GM21529 (cell line): Measurements from ENCODE around the gene MICU2.
A peak's percentile ranks its signal among the peaks of the same experiment; 100 is the strongest.

Source experiments
- ATAC-seq: cut with Tn5 transposase; IDR thresholded peaks from one replicate; pipeline ENCODE4 v1.9.1; 2021; ENCODE audit not compliant: unreplicated experiment

Gene MICU2

DNA sequence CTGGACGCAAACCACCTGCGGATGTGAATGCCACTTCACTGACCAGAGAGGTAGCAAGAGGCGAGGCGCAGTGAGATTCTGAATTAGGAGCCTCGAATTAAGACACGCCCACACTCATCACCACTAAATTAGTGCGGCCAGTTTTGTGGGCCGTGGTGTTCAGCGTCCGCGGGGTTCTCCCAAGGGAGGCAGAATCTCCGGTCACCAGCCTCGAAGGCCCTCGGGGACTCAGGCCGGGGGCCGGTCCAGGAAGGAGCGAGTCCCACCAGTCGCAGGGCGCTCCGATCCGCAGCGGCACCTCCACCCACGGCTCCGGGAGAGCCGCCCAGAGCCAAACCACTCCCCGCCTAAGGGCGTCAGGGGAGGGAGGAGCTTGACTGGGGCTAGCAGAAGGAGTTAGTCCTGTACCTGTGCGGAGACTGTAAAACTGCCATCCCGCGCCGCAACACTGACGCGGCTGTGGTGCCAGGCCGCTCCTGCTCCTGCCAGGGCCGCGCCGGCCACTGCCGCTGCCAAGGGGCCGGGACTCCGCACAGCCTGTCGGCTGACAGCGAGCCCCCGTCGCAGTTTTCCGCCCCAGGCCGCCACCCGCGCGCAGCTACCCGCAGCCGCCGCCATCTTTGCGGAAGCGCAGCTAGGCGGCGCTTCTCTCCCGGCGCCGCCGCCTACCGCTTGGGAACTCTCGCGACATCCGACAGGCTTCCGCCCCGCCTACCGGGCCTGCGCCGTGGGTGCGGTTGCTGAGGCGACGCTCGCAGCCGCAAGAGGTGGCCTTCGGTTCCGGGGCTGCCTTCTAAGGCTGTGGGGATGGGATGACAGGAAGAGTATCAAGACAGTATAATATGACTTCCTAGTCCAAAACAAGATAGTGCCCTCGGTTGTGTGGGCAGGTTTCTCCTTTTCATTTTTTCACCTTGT lies at the start of gene MICU2:
MICU2 (minus strand) TSS at position 640 of the 918 bp plus-strand sequence; CDS start at position 618, 22 bp downstream.
- peak; percentile 94 for ATAC-seq

DNA sequence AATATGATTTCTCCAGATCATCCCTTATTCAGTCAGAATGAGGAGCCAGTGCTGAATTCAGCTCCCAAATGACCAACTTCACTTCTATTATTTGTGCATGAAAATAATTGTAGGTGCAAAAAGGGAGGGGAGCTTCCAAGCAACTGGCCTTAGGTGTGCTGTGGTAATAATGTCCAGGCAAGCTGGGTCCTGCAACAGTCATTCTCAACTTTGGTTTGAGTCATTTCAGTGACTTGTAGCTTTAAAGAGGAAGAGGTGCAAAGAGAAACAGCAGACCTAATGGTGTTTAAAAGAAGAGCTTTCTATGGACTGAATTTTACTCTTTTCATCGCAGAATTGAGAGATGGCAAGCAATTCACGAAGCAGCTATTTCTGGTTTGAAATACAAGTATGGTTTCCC lies 37.7 kb upstream of the MICU2 start:
- no peak for ATAC-seq

GRCh38 chr13:21639561-21639960 lies 35.6 kb upstream of the MICU2 start:
- no peak for ATAC-seq

DNA sequence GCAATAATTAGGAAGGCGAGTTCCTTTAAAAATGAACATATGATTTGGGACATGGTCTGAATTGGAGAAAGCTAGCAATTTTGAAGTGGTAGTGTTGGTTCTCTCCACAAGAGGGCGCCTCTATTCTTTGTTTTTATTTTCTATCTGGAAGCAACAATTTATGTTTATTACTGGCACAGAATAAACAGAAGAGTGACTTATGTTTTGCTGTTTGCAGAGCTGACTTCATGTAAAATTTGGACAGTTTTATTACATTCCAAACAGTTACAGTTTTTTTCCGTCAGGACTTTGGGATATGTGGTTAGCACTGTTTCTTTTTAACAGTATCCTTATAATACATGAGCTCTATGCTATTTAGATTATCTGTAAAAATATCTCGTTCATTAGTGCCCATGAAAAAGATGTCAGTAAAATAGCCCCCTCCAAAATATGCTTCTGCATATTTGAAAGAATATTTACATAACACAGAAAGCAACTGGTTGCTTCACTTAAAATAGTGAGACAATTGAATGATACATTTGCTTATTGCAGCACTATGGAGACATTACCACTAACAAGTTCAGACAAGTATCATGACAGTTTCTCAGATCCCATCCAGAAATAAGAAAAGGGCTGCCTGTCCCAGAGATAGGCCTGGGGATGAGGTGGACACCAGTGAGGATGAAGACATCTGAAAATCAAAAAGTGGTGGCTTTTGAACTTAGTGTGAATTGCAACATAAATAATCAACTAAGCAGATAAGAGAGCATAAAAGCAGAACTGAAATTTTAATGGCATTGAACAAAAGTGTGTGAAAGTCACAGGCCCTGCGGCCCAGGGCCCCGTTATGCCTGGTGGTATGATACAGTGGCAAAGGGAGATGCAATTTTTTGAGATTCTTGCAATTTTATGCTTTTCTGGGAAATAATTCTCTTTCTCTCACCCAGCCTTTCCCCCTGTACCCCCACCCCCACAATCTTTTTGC lies 34.6 kb upstream of the MICU2 start:
- no peak for ATAC-seq

DNA sequence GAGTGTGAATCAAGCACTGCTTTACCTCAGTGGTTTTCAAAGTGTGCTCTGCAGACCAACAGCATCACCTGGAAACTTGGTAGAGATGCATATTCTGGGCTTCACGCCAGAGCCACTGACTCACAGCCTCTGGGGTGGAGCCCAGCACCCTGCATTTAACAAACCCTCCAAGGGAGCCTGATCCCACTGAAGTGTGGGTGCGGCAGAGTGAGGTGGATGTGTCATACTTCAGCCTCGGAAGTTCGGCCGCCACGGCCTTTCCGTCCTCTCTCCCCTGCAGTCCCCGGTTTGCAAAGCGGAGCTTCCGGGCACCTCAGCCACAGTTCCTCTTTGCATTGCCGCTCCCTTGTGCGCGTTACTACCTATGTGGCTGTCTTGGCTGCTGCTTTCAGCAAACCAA lies 33.3 kb upstream of the MICU2 start:
- ATAC-seq: no peak

- no peak for ATAC-seq
Measured at GRCh38 chr13:21636656-21637055, 32.7 kb upstream of the MICU2 start.

GRCh38 chr13:21632196-21632595 lies 28.2 kb upstream of the MICU2 start:
- no peak for ATAC-seq

- ATAC-seq: no peak
Measured at GRCh38 chr13:21625366-21625765, 21.4 kb upstream of the MICU2 start.

DNA sequence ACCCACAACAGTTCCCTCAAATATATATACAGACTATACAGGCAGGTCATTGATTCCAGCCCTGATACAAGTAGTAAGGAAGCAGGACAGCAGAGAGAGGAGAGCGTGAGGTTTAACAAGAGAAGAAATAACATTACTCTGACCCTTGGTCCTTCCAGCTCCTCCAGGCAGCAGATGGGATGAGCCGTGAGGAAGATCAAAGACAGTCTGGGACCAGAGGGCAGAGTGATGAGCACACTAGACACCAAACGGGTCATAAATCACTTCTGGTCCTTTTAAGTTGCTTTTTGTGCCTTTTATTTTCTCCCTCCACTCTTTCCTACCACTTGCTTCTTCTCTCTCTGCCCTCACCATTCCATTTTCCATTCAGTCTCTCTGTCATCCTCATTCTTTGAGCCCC lies 16.9 kb upstream of the MICU2 start:
- no peak for ATAC-seq

GRCh38 chr13:21619633-21620220 lies 15.8 kb upstream of the MICU2 start:
- ATAC-seq: no peak

DNA sequence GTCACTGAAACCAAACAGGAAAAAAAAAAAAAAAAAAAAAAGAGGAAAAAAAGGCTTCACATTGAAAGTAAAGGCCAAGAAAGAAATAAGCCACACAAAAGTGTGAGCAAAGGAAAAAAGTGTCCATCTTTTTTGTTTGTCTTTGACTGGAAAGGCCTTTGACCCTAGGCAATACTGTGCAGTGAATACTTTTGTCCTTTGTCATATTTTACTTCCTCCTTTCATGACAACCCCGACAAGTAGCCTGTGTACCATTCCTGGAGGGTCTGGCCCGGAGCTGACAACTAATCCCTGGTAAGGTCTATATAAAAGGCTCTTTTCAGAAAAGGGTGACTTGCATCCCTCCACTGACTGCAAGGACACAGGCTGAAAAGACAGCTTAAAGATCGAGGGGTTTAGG lies 12.9 kb upstream of the MICU2 start:
- no peak for ATAC-seq

- ATAC-seq: no peak
Measured at GRCh38 chr13:21616205-21616866, 12.4 kb upstream of the MICU2 start.

DNA sequence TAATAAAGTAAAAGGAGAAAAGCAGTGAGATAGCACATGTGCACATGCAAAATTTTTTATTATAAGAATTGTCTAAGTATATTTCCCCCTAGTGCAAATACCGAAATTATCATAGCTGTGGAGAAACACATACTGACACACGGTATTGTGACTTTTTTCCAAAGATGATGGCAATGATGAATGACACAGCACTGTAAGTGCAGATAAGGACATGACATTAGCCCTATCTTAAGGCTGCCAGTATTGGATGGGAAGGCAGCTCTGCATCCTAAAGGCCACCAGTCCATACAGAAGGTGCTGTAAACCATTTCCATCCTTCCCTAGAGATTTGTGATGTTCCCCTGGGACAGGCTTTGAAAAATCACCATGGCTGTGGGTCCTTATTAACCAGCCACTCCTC lies 11.5 kb upstream of the MICU2 start:
- ATAC-seq: no peak

GRCh38 chr13:21613791-21614190 lies 9.8 kb upstream of the MICU2 start:
- ATAC-seq: no peak

DNA sequence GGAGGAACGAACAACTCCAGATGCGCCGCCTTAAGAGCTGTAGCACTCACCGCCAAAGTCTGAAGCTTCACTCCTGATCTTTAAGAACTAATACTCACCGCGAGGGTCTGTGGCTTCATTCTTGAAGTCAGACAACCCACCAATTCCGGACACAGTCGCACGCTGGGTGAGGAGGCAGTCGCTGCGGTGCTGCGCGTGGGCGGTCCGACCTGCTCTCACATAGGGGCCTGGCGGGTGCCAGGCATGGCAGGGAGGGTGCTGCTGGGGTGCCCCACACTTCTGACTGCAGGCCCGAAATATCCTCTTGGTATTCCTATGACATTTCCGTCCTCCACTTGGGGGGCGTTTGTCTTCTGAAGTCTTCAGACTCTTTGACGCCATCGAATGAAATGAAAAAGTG lies 7.4 kb upstream of the MICU2 start:
- no peak for ATAC-seq

- ATAC-seq: no peak
Measured at GRCh38 chr13:21610687-21611086, 6.7 kb upstream of the MICU2 start.

GRCh38 chr13:21608961-21609360 lies 5.0 kb upstream of the MICU2 start:
- ATAC-seq: no peak

DNA sequence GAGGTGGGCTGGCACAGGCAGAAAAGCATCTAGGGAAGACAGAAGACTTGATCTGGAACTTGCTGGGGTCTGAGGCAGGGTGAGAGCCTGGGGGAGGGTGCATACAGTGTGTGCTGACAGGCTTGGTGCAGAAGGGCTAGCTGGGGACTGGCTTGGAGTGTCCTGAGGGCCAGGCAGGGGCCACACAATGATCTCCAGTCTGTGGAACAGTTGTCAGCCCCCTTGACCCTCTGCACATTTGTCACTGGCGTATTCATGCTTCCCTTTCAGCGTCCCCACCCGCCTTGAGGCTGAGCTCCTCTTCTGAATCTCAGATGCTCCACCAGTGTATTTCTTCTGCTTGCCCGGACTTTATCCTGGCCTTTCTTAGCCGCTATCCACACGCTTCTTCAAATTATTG lies 2.8 kb upstream of the MICU2 start:
- ATAC-seq: no peak

DNA sequence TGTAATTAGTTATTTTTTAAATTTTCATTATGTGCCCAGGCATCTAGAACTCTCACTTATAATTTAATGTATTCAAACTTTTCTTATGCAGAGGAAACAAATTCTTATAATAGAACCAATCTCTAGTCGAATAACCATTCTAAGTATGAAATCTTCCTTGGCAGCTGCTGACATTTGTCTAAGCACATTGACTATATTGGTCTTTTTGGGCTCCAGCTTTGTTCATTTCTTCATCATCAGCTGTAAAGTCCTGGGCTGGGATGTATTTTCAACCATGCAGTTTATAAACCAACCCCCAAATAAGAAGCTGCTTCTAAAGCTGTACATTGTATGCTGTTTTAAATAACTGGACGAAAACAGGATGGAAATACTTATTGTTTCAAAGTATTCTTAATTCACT lies 2.3 kb upstream of the MICU2 start:
- no peak for ATAC-seq

GRCh38 chr13:21596722-21597121 lies 7.2 kb downstream of the MICU2 start:
- no peak for ATAC-seq

GRCh38 chr13:21595546-21595822 lies 8.5 kb downstream of the MICU2 start:
- ATAC-seq: peak; percentile 59
